Activated CD4-positive, alpha-beta T cell treated with anti-CD3 and anti-CD28 coated beads, Interleukin-2, amount 10 ng/mL, durations not matched to agents 7 days and 5 days (primary cell): ENCODE data around the gene PKN2. TPM values are rescaled to one million over a fixed set of nuclear protein-coding genes. Genes with fewer than 3 reads are reported as not detected.

Experiments used
- CTCF ChIA-PET: fragments of 350-600 bp; sonication (Branson Sonifier 250); formaldehyde crosslinking; loops from one replicate; lab custom pipeline; 2021; ENCODE audit warnings: antibody characterized with exemption; lab: Charles Lee
- POLR2A ChIA-PET: fragments of 350-600 bp; sonication (Branson Sonifier 250); formaldehyde crosslinking; loops from one replicate; lab custom pipeline; 2021; ENCODE audit warnings: antibody characterized with exemption; lab: Charles Lee
- DNase-seq: peaks from one replicate; pipeline ENCODE4 v3.0.0-alpha.2; 2020
- H3K27ac Mint-ChIP-seq: one replicate; pipeline ENCODE4 v1.8.0; 2021; ENCODE audit warnings: mild to moderate bottlenecking, moderate library complexity, mixed read lengths
- H3K27me3 Mint-ChIP-seq: one replicate; pipeline ENCODE4 v1.8.0; 2021; ENCODE audit warnings: mixed read lengths
- H3K36me3 Mint-ChIP-seq: one replicate; pipeline ENCODE4 v1.8.0; 2021; ENCODE audit warnings: low read depth, mixed read lengths
- H3K4me1 Mint-ChIP-seq: one replicate; pipeline ENCODE4 v1.8.0; 2021; ENCODE audit warnings: mixed read lengths
- H3K4me3 Mint-ChIP-seq: one replicate; pipeline ENCODE4 v1.8.0; 2021; ENCODE audit warnings: mild to moderate bottlenecking, moderate library complexity, mixed read lengths
- H3K9me3 Mint-ChIP-seq: one replicate; pipeline ENCODE4 v1.8.0; 2021; ENCODE audit warnings: mixed read lengths
- total RNA-seq, 2 experiments: library from RNA; stranded (reverse); gene quantifications; one replicate each; pipeline ENCODE4 v1.2.3, GENCODE V29; 2021

Gene PKN2
- total RNA-seq, 2 experiments from 2014 or later = 26.6 to 30.7 TPM

GRCh38 chr1:88741413-88741812 lies 57.3 kb downstream of the PKN2 start:
- POLR2A ChIA-PET = no interaction called here
- H3K27ac Mint-ChIP-seq = no peak overlapping the region
- H3K4me3 Mint-ChIP-seq = no peak overlapping the region
- H3K27me3 Mint-ChIP-seq = no peaks in the 10 kb centered on the region
- H3K9me3 Mint-ChIP-seq = no peaks in the 10 kb centered on the region
- no peak for DNase-seq
- H3K36me3 Mint-ChIP-seq = peaks cover 22% of the 10 kb centered on the region
- H3K4me1 Mint-ChIP-seq = peaks cover 11% of the 10 kb centered on the region
- CTCF ChIA-PET = interaction anchor here (0.6 kb wide), 1 partner anchor 51 kb away, joined by 3 read pairs; no protein-coding TSS in a partner anchor

- no peak for DNase-seq
- CTCF ChIA-PET = no interaction called here
- Mint-ChIP-seq H3K27me3 (no peaks in the 10 kb centered on the region), H3K4me3 (no peak overlapping the region), H3K36me3 (peaks cover 24% of the 10 kb centered on the region), H3K27ac (no peak overlapping the region), H3K4me1 (peaks cover 11% of the 10 kb centered on the region), H3K9me3 (no peaks in the 10 kb centered on the region)
- POLR2A ChIA-PET = no interaction called here
Observed at GRCh38 chr1:88742531-88742930, 58.5 kb downstream of the PKN2 start.

GRCh38 chr1:88744142-88744541 lies 60.1 kb downstream of the PKN2 start:
- CTCF ChIA-PET = interaction anchor here (0.6 to 0.8 kb wide), 2 partner anchors 13 to 15 kb away, joined by 3 to 4 read pairs; no protein-coding TSS in a partner anchor
- DNase-seq = no peak
- peaks cover 6% of the 10 kb centered on the region for H3K4me1 Mint-ChIP-seq
- no peaks in the 10 kb centered on the region for H3K27me3 Mint-ChIP-seq
- POLR2A ChIA-PET = no interaction called here
- H3K36me3 Mint-ChIP-seq = peaks cover 24% of the 10 kb centered on the region
- H3K27ac Mint-ChIP-seq = no peak overlapping the region
- no peaks in the 10 kb centered on the region for H3K9me3 Mint-ChIP-seq
- H3K4me3 Mint-ChIP-seq = no peak overlapping the region

GRCh38 chr1:88746916-88747315 lies 62.8 kb downstream of the PKN2 start:
- DNase-seq = no peak
- Mint-ChIP-seq H3K4me1 (peaks cover 6% of the 10 kb centered on the region), H3K27ac (no peak overlapping the region), H3K27me3 (no peaks in the 10 kb centered on the region), H3K4me3 (no peak overlapping the region), H3K9me3 (no peaks in the 10 kb centered on the region), H3K36me3 (peaks cover 27% of the 10 kb centered on the region)
- ChIA-PET POLR2A (no interaction called here), CTCF (no interaction called here)

GRCh38 chr1:88751714-88752113 lies 67.6 kb downstream of the PKN2 start:
- H3K27ac Mint-ChIP-seq = no peak overlapping the region
- H3K36me3 Mint-ChIP-seq = peaks cover 7% of the 10 kb centered on the region
- H3K27me3 Mint-ChIP-seq = no peaks in the 10 kb centered on the region
- no peak for DNase-seq
- no peaks in the 10 kb centered on the region for H3K4me1 Mint-ChIP-seq
- ChIA-PET POLR2A (interaction anchor here (0.6 kb wide), 1 partner anchor 132 kb away, joined by 4 read pairs; no protein-coding TSS in a partner anchor), CTCF (no interaction called here)
- H3K9me3 Mint-ChIP-seq = no peaks in the 10 kb centered on the region
- H3K4me3 Mint-ChIP-seq = no peak overlapping the region

GRCh38 chr1:88753506-88753905 lies 69.4 kb downstream of the PKN2 start:
- Mint-ChIP-seq H3K27ac (no peak overlapping the region), H3K9me3 (peaks cover 2% of the 10 kb centered on the region), H3K4me1 (no peaks in the 10 kb centered on the region), H3K27me3 (no peaks in the 10 kb centered on the region), H3K36me3 (peaks cover 8% of the 10 kb centered on the region), H3K4me3 (no peak overlapping the region)
- DNase-seq = no peak
- POLR2A ChIA-PET = no interaction called here
- CTCF ChIA-PET = no interaction called here

GRCh38 chr1:88763649-88764406 lies 79.8 kb downstream of the PKN2 start:
- no peaks in the 10 kb centered on the region for H3K9me3 Mint-ChIP-seq
- no peaks in the 10 kb centered on the region for H3K27me3 Mint-ChIP-seq
- no peak overlapping the region for H3K4me3 Mint-ChIP-seq
- peaks cover 25% of the 10 kb centered on the region for H3K36me3 Mint-ChIP-seq
- H3K4me1 Mint-ChIP-seq = no peaks in the 10 kb centered on the region
- no peak overlapping the region for H3K27ac Mint-ChIP-seq
- ChIA-PET CTCF (interaction anchor here (0.6 to 2.1 kb wide), 3 partner anchors 17 to 25 kb away, joined by 3 to 6 read pairs (median 3); no protein-coding TSS in a partner anchor), POLR2A (no interaction called here)
- no peak for DNase-seq

- no peak for DNase-seq
- POLR2A ChIA-PET = no interaction called here
- Mint-ChIP-seq H3K27ac (no peak overlapping the region), H3K9me3 (no peaks in the 10 kb centered on the region), H3K4me1 (peaks cover 2% of the 10 kb centered on the region), H3K36me3 (peaks cover 19% of the 10 kb centered on the region), H3K4me3 (no peak overlapping the region), H3K27me3 (no peaks in the 10 kb centered on the region)
- CTCF ChIA-PET = interaction anchor here (1.1 kb wide), 1 partner anchor 12 kb away, joined by 3 read pairs; no protein-coding TSS in a partner anchor
Observed at GRCh38 chr1:88768187-88768586, 84.1 kb downstream of the PKN2 start.

GRCh38 chr1:88768816-88769215 lies 84.7 kb downstream of the PKN2 start:
- no peak overlapping the region for H3K4me3 Mint-ChIP-seq
- no peak overlapping the region for H3K27ac Mint-ChIP-seq
- peaks cover 8% of the 10 kb centered on the region for H3K4me1 Mint-ChIP-seq
- ChIA-PET POLR2A (no interaction called here), CTCF (interaction anchor here (1.1 kb wide), 1 partner anchor 12 kb away, joined by 3 read pairs; no protein-coding TSS in a partner anchor)
- no peaks in the 10 kb centered on the region for H3K9me3 Mint-ChIP-seq
- peaks cover 23% of the 10 kb centered on the region for H3K36me3 Mint-ChIP-seq
- no peaks in the 10 kb centered on the region for H3K27me3 Mint-ChIP-seq
- DNase-seq = no peak

- DNase-seq = no peak
- H3K9me3 Mint-ChIP-seq = no peaks in the 10 kb centered on the region
- ChIA-PET POLR2A (no interaction called here), CTCF (no interaction called here)
- H3K27ac Mint-ChIP-seq = no peak overlapping the region
- peaks cover 15% of the 10 kb centered on the region for H3K4me1 Mint-ChIP-seq
- H3K4me3 Mint-ChIP-seq = no peak overlapping the region
- no peaks in the 10 kb centered on the region for H3K27me3 Mint-ChIP-seq
- H3K36me3 Mint-ChIP-seq = peaks cover 51% of the 10 kb centered on the region
Observed at GRCh38 chr1:88773540-88774150, 89.6 kb downstream of the PKN2 start.

- Mint-ChIP-seq H3K9me3 (no peaks in the 10 kb centered on the region), H3K36me3 (peaks cover 47% of the 10 kb centered on the region), H3K27ac (no peak overlapping the region), H3K4me1 (peaks cover 15% of the 10 kb centered on the region), H3K27me3 (no peaks in the 10 kb centered on the region), H3K4me3 (no peak overlapping the region)
- DNase-seq = no peak
- CTCF ChIA-PET = no interaction called here
- POLR2A ChIA-PET = no interaction called here
Observed at GRCh38 chr1:88774151-88774556, 90.1 kb downstream of the PKN2 start.

GRCh38 chr1:88777604-88778149 lies 93.6 kb downstream of the PKN2 start:
- no peak for DNase-seq
- Mint-ChIP-seq H3K4me1 (peaks cover 15% of the 10 kb centered on the region), H3K4me3 (no peak overlapping the region), H3K27me3 (no peaks in the 10 kb centered on the region), H3K9me3 (no peaks in the 10 kb centered on the region), H3K27ac (no peak overlapping the region), H3K36me3 (peaks cover 51% of the 10 kb centered on the region)
- CTCF ChIA-PET = interaction anchor here (1.3 kb wide), 1 partner anchor 14 kb away, joined by 5 read pairs; no protein-coding TSS in a partner anchor
- POLR2A ChIA-PET = no interaction called here

- ChIA-PET CTCF (interaction anchor here (0.8 to 1.3 kb wide), 2 partner anchors 15 to 17 kb away, joined by 3 read pairs; no protein-coding TSS in a partner anchor), POLR2A (no interaction called here)
- Mint-ChIP-seq H3K4me1 (no peaks in the 10 kb centered on the region), H3K4me3 (no peak overlapping the region), H3K27ac (no peak overlapping the region), H3K27me3 (no peaks in the 10 kb centered on the region), H3K9me3 (no peaks in the 10 kb centered on the region), H3K36me3 (peaks cover 43% of the 10 kb centered on the region)
- no peak for DNase-seq
Observed at GRCh38 chr1:88779880-88780279, 95.8 kb downstream of the PKN2 start.
